Mesodermal cell (in vitro differentiated cells): ENCODE data around the gene SHISA4.

ENCODE experiments used
- H3K27ac ChIP-seq: 2 replicates; pipeline ENCODE4 v1.7.0; 2013; ENCODE audit warnings: mild to moderate bottlenecking, low read depth, low read length, moderate library complexity; ENCODE audit not compliant: severe bottlenecking
- H3K36me3 ChIP-seq: 2 replicates; pipeline ENCODE4 v1.7.1; 2013; ENCODE audit warnings: mild to moderate bottlenecking, low read length, moderate library complexity; ENCODE audit not compliant: control insufficient read depth, insufficient read depth
- H3K4me1 ChIP-seq: one replicate; pipeline ENCODE4 v1.7.1; 2013; ENCODE audit warnings: mild to moderate bottlenecking, low read length; ENCODE audit not compliant: insufficient read depth, control insufficient read depth, poor library complexity, severe bottlenecking
- H3K4me3 ChIP-seq: 2 replicates; pipeline ENCODE4 v1.7.0; 2013; ENCODE audit warnings: low read length, control low read depth, mild to moderate bottlenecking; ENCODE audit not compliant: insufficient read depth, poor library complexity, severe bottlenecking; ENCODE audit errors: extremely low read depth
- H3K9me3 ChIP-seq: 2 replicates; pipeline ENCODE4 v1.7.1; 2013; ENCODE audit warnings: mild to moderate bottlenecking, low read length, moderate library complexity; ENCODE audit not compliant: control insufficient read depth
- WGBS, 2 experiments: methylation state at CpG; one replicate each; pipeline ENCODE4 v1.1.5; 2013; ENCODE audit warnings: missing lambda C conversion rate in 2 of 2; ENCODE audit not compliant: insufficient coverage in 2 of 2; 5-methylcytosine and 5-hydroxymethylcytosine counted together

The SHISA4 gene

GRCh38 chr1:201891451-201892045, 2.9 kb downstream of the SHISA4 start:
- Histone ChIP-seq H3K4me3 (no peak overlapping the region), H3K36me3 (peaks cover 3% of the 10 kb centered on the region), H3K4me1 (peaks cover 17% of the 10 kb centered on the region), H3K27ac (no peak overlapping the region), H3K9me3 (no peaks in the 10 kb centered on the region)
- WGBS, 2 experiments = 88 to 89% methylated on average over 4 to 5 of the region's 5 CpGs

GRCh38 chr1:201892211-201892610, 3.5 kb downstream of the SHISA4 start:
- H3K27ac ChIP-seq = no peak overlapping the region
- H3K36me3 ChIP-seq = peaks cover 3% of the 10 kb centered on the region
- H3K4me3 ChIP-seq = no peak overlapping the region
- WGBS, 2 experiments = 88% methylated on average over 3 of the region's 6 CpGs
- H3K4me1 ChIP-seq = peaks cover 18% of the 10 kb centered on the region
- H3K9me3 ChIP-seq = no peaks in the 10 kb centered on the region

- Histone ChIP-seq H3K36me3 (peaks cover 3% of the 10 kb centered on the region), H3K9me3 (no peaks in the 10 kb centered on the region), H3K27ac (no peak overlapping the region), H3K4me1 (peaks cover 13% of the 10 kb centered on the region), H3K4me3 (no peak overlapping the region)
- WGBS, 2 experiments = 71 to 74% methylated on average over 3 of the region's 3 CpGs
Observed at GRCh38 chr1:201893431-201893830, 4.7 kb downstream of the SHISA4 start.

- peaks cover 12% of the 10 kb centered on the region for H3K4me1 ChIP-seq
- H3K36me3 ChIP-seq = peaks cover 3% of the 10 kb centered on the region
- 76 to 78% methylated on average over 4 of the region's 5 CpGs for WGBS, 2 experiments
- H3K4me3 ChIP-seq = no peak overlapping the region
- no peaks in the 10 kb centered on the region for H3K9me3 ChIP-seq
- H3K27ac ChIP-seq = no peak overlapping the region
Observed at GRCh38 chr1:201894343-201895119, 5.8 kb downstream of the SHISA4 start.

GRCh38 chr1:201895120-201895665, 6.5 kb downstream of the SHISA4 start:
- H3K27ac ChIP-seq = no peak overlapping the region
- H3K9me3 ChIP-seq = no peaks in the 10 kb centered on the region
- no peak overlapping the region for H3K4me3 ChIP-seq
- WGBS, 2 experiments = 85 to 92% methylated on average over 2 to 7 of the region's 7 CpGs
- peaks cover 3% of the 10 kb centered on the region for H3K36me3 ChIP-seq
- H3K4me1 ChIP-seq = peaks cover 12% of the 10 kb centered on the region

- WGBS, 2 experiments = 5 to 8% methylated on average over 8 to 9 of the region's 10 CpGs
- Histone ChIP-seq H3K9me3 (no peaks in the 10 kb centered on the region), H3K36me3 (no peaks in the 10 kb centered on the region), H3K27ac (no peak overlapping the region), H3K4me1 (peaks cover 12% of the 10 kb centered on the region), H3K4me3 (no peak overlapping the region)
Observed at GRCh38 chr1:201895913-201896807, 7.5 kb downstream of the SHISA4 start.

GRCh38 chr1:201896951-201897391, 8.3 kb downstream of the SHISA4 start:
- H3K9me3 ChIP-seq = no peaks in the 10 kb centered on the region
- H3K4me1 ChIP-seq = peaks cover 12% of the 10 kb centered on the region
- H3K36me3 ChIP-seq = no peaks in the 10 kb centered on the region
- no peak overlapping the region for H3K4me3 ChIP-seq
- WGBS, 2 experiments = 90% methylated on average over 2 of the region's 2 CpGs; no CpG with 5 or more reads in 1 of the 2 experiments
- H3K27ac ChIP-seq = no peak overlapping the region

- Histone ChIP-seq H3K36me3 (no peaks in the 10 kb centered on the region), H3K4me1 (peaks cover 17% of the 10 kb centered on the region), H3K9me3 (no peaks in the 10 kb centered on the region), H3K4me3 (no peak overlapping the region), H3K27ac (no peak overlapping the region)
- WGBS, 2 experiments = 82 to 90% methylated on average over 4 of the region's 4 CpGs
Observed at GRCh38 chr1:201898240-201898894, 9.7 kb downstream of the SHISA4 start.

- Histone ChIP-seq H3K9me3 (no peaks in the 10 kb centered on the region), H3K4me3 (no peak overlapping the region), H3K27ac (no peak overlapping the region), H3K4me1 (peaks cover 21% of the 10 kb centered on the region), H3K36me3 (no peaks in the 10 kb centered on the region)
- WGBS, 2 experiments = 90 to 92% methylated on average over 2 to 3 of the region's 4 CpGs
Observed at GRCh38 chr1:201898992-201899391, 10.3 kb downstream of the SHISA4 start.
